Skeletal muscle satellite cell (primary cell): Measurements from ENCODE around the gene HACE1. TPM values are rescaled to one million over a fixed set of nuclear protein-coding genes. Genes with fewer than 3 reads are reported as not detected.

Source experiments
- H3K27me3 ChIP-seq: 2 replicates; pipeline ENCODE4 v1.7.0; 2013; ENCODE audit warnings: low read length; ENCODE audit not compliant: control insufficient read depth, insufficient read depth
- H3K36me3 ChIP-seq: 2 replicates; pipeline ENCODE4 v1.7.0; 2013; ENCODE audit warnings: mild to moderate bottlenecking, control low read depth, low read length; ENCODE audit not compliant: insufficient read depth
- H3K4me1 ChIP-seq: 2 replicates; pipeline ENCODE4 v1.7.0; 2013; ENCODE audit warnings: low read length; ENCODE audit not compliant: control insufficient read depth, insufficient read depth
- H3K4me2 ChIP-seq: 2 replicates; pipeline ENCODE4 v1.7.0; 2013; ENCODE audit warnings: mild to moderate bottlenecking, low read length
- H3K4me3 ChIP-seq: 2 replicates; pipeline ENCODE4 v1.7.0; 2013; ENCODE audit warnings: low read length
- H3K9ac ChIP-seq: 2 replicates; pipeline ENCODE4 v1.7.0; 2013; ENCODE audit warnings: mild to moderate bottlenecking, low read depth, low read length, moderate library complexity
- H3K9me3 ChIP-seq: replicated peaks from 2 replicates; pipeline ENCODE4 v1.7.0; 2013; ENCODE audit warnings: mild to moderate bottlenecking, control low read depth, low read length
- small RNA-seq: library from RNA; depleted of rRNA; stranded (forward); fragments of <200 nt; gene quantifications from one replicate; pipeline ENCODE3, GENCODE V24; 2012

HACE1 gene

DNA sequence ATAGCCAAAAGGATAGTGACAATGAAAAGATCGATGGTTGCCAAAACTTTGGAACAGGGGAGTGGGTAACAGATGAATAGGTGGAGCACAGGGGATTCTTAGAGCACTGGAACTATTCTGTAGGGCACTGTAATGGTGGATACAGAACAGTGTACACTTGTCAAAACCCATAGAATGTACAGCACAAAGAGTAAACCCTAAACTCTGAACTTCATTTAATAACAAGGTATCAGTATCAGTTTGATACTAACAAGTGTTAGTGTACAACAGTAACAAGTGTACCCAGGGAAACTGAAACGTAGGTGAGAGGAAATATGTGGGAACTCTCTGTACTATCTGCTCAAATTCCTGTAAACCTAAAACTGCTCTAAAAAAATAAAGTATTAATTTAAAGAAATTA lies 179.2 kb downstream of the HACE1 start:
- Histone ChIP-seq H3K4me1 (no peaks in the 10 kb centered on the region), H3K36me3 (no peaks in the 10 kb centered on the region), H3K9me3 (no peaks in the 10 kb centered on the region), H3K4me3 (no peak overlapping the region), H3K9ac (no peak overlapping the region), H3K27me3 (no peaks in the 10 kb centered on the region), H3K4me2 (no peak overlapping the region)

DNA sequence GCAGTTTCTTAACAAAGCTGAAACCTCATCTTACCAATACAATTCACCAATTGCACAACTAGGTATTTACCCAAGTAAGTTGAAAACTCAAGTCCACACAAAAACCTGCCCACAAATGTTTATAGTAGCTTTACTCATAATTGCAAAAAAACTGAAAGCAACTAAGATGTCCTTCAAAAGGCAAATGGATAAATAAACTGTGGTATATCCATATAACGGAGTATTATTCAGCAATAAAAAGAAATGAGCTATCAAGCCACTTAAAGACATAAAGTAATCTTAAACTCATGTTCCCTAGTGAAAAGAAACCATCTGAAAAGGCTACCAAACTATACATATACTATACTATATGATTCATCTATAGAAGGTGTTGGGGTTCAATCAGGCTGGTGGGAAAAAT lies 179.7 kb downstream of the HACE1 start:
- H3K36me3 ChIP-seq: no peaks in the 10 kb centered on the region
- H3K4me3 ChIP-seq: no peak overlapping the region
- H3K9me3 ChIP-seq: no peaks in the 10 kb centered on the region
- H3K9ac ChIP-seq: no peak overlapping the region
- H3K4me1 ChIP-seq: no peaks in the 10 kb centered on the region
- H3K4me2 ChIP-seq: no peak overlapping the region
- no peaks in the 10 kb centered on the region for H3K27me3 ChIP-seq

Small RNA genes within 50 kb of the gene (small RNA-seq; reads per million reads assigned to genes)
- gene RNU6-897P: not detected
